Neural cell (in vitro differentiated cells): ENCODE data around the gene PDAP1. TPM values are rescaled to one million over a fixed set of nuclear protein-coding genes. Genes with fewer than 3 reads are reported as not detected.

Source experiments
- H2AFZ ChIP-seq: fragments of 200-600, 300-800 bp; sonication (generic), shearing (Covaris generic); 2 replicates; pipeline ENCODE4 v1.6.0; 2014; ENCODE audit warnings: low read depth, mild to moderate bottlenecking, antibody characterized with exemption, low read length, moderate library complexity
- H3F3A ChIP-seq: fragments of 200-600 bp; shearing (Covaris generic); 2 replicates; pipeline ENCODE4 v1.6.1; 2016; ENCODE audit warnings: mild to moderate bottlenecking, moderate library complexity, mixed read lengths, antibody characterized with exemption, low read length; ENCODE audit not compliant: insufficient read depth, poor library complexity, severe bottlenecking
- H3K27ac ChIP-seq: fragments of 200-600, 300-800 bp; sonication (generic), shearing (Covaris generic); 2 replicates; pipeline ENCODE4 v1.5.1; 2014; ENCODE audit warnings: mild to moderate bottlenecking, low read length, moderate library complexity
- H3K27me3 ChIP-seq: fragments of 300-800, 200-600 bp; sonication (generic), shearing (Covaris generic); 2 replicates; pipeline ENCODE4 v1.6.0; 2014; ENCODE audit warnings: mild to moderate bottlenecking, low read depth, low read length, moderate library complexity; ENCODE audit not compliant: insufficient read depth
- H3K36me3 ChIP-seq: fragments of 300-800, 200-600 bp; sonication (generic), shearing (Covaris generic); 2 replicates; pipeline ENCODE4 v1.5.1; 2014; ENCODE audit warnings: mild to moderate bottlenecking, antibody characterized with exemption, low read length, moderate library complexity; ENCODE audit not compliant: insufficient read depth
- H3K4me2 ChIP-seq: fragments of 300-800, 200-600 bp; sonication (generic), shearing (Covaris generic); 2 replicates; pipeline ENCODE4 v1.6.0; 2014; ENCODE audit warnings: mild to moderate bottlenecking, low read length
- H3K4me3 ChIP-seq: fragments of 300-800, 200-600 bp; sonication (generic), shearing (Covaris generic); 2 replicates; pipeline ENCODE4 v1.5.1; 2014; ENCODE audit warnings: mild to moderate bottlenecking, low read length, moderate library complexity
- H3K79me2 ChIP-seq: fragments of 200-600 bp; shearing (Covaris generic); replicated peaks from 2 replicates; pipeline ENCODE4 v1.6.0; 2014; ENCODE audit warnings: mild to moderate bottlenecking, low read length, moderate library complexity; ENCODE audit not compliant: insufficient read depth
- H3K9ac ChIP-seq: fragments of 300-800, 200-600 bp; sonication (generic), shearing (Covaris generic); 2 replicates; pipeline ENCODE4 v1.6.1; 2016; ENCODE audit warnings: mild to moderate bottlenecking, low read length, mixed read lengths
- H3K9me2 ChIP-seq: fragments of 200-600 bp; shearing (Covaris generic); 2 replicates; pipeline ENCODE4 v1.6.1; 2016; ENCODE audit warnings: mild to moderate bottlenecking, low read length, mixed read lengths; ENCODE audit not compliant: insufficient read depth
- H3K9me3 ChIP-seq: fragments of 200-600, 300-800 bp; sonication (generic), shearing (Covaris generic); 2 replicates; pipeline ENCODE4 v1.6.1; 2016; ENCODE audit warnings: mild to moderate bottlenecking, mixed run types, low read length, moderate library complexity, mixed read lengths
- H4K20me1 ChIP-seq: fragments of 200-600 bp; shearing (Covaris generic); 2 replicates; pipeline ENCODE4 v1.6.1; 2016; ENCODE audit warnings: mild to moderate bottlenecking, mixed run types; ENCODE audit not compliant: insufficient read depth
- EP300 ChIP-seq: fragments of 450-650 bp; conservative IDR thresholded peaks from 2 replicates; pipeline ENCODE4 v1.6.1; 2014; ENCODE audit warnings: antibody characterized with exemption, mild to moderate bottlenecking, moderate library complexity; ENCODE audit not compliant: poor library complexity, severe bottlenecking
- EZH2 ChIP-seq: fragments of 200-600, 300-800 bp; shearing (Covaris generic), sonication (generic); IDR thresholded peaks from 2 replicates; pipeline ENCODE4 v1.6.1; 2014; ENCODE audit warnings: antibody characterized with exemption, low read length, borderline replicate concordance, mild to moderate bottlenecking; ENCODE audit not compliant: insufficient read depth, poor library complexity, severe bottlenecking
- MXI1 ChIP-seq: fragments of 450-650 bp; conservative IDR thresholded peaks from 2 replicates; pipeline ENCODE4 v1.6.1; 2014; ENCODE audit warnings: antibody characterized with exemption, mild to moderate bottlenecking; ENCODE audit not compliant: poor library complexity, severe bottlenecking
- POLR2AphosphoS5 ChIP-seq: IDR thresholded peaks from 2 replicates; pipeline ENCODE4 v1.6.1; 2012
- RAD21 ChIP-seq: fragments of 450-650 bp; conservative IDR thresholded peaks from 2 replicates; pipeline ENCODE4 v1.6.1; 2014; ENCODE audit warnings: antibody characterized with exemption, mild to moderate bottlenecking, moderate library complexity
- SMC3 ChIP-seq: fragments of 450-650 bp; conservative IDR thresholded peaks from 2 replicates; pipeline ENCODE4 v1.6.1; 2014; ENCODE audit warnings: antibody characterized with exemption, mild to moderate bottlenecking, moderate library complexity; ENCODE audit not compliant: poor library complexity
- TAF1 ChIP-seq: IDR thresholded peaks from 2 replicates; pipeline ENCODE4 v1.6.1; 2012; ENCODE audit warnings: low read depth
- polyA plus RNA-seq: library from polyadenylated mRNA; depleted of rRNA; stranded (reverse); fragments of >200 nt; gene quantifications from 2 replicates; pipeline ENCODE4 v1.2.3, GENCODE V29; 2014
- TF ChIP-seq, protein P1 (sequence below): IDR thresholded peaks from 2 replicates; pipeline ENCODE4 v1.6.1; 2012; ENCODE audit warnings: borderline replicate concordance
- TF ChIP-seq, protein P2 (sequence below): fragments of 450-650 bp; IDR thresholded peaks from 2 replicates; pipeline ENCODE4 v1.5.1; 2014; ENCODE audit warnings: antibody characterized with exemption, mild to moderate bottlenecking, moderate library complexity; ENCODE audit not compliant: poor library complexity, severe bottlenecking

PDAP1 gene
- polyA plus RNA-seq, 1 donor from 2014 or later: 185 TPM

DNA sequence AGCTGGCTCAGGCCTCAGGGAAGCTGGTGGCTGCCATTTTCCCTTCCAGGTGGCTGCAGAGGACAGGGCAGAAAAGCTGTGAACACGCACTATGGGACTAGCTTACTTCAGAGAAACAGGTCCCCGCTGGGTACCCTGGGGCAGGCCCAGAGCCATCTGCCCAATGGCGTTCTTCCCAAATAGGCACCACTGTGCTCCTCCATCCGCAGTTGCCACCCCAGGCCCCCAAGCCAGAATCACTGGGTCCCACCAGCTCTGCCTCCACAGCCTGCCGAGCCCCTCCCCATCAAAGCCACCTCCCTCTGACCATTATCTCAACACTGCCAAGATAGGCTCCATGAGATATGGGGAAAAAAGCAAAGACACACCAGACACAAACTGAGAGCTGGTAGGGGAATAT lies 11.8 kb upstream of the PDAP1 start:
- Histone ChIP-seq H3F3A (no peaks in the 10 kb centered on the region), H3K27ac (no peak overlapping the region), H3K79me2 (no peaks in the 10 kb centered on the region), H2AFZ (no peak overlapping the region), H4K20me1 (no peaks in the 10 kb centered on the region), H3K4me2 (no peak overlapping the region), H3K36me3 (no peaks in the 10 kb centered on the region), H3K4me3 (no peak overlapping the region), H3K9me2 (no peaks in the 10 kb centered on the region), H3K9me3 (no peaks in the 10 kb centered on the region), H3K27me3 (no peaks in the 10 kb centered on the region), H3K9ac (no peak overlapping the region)
- TF ChIP-seq EZH2: no peak
- TF ChIP-seq RAD21: no peak
- no peak for TF ChIP-seq MXI1

DNA sequence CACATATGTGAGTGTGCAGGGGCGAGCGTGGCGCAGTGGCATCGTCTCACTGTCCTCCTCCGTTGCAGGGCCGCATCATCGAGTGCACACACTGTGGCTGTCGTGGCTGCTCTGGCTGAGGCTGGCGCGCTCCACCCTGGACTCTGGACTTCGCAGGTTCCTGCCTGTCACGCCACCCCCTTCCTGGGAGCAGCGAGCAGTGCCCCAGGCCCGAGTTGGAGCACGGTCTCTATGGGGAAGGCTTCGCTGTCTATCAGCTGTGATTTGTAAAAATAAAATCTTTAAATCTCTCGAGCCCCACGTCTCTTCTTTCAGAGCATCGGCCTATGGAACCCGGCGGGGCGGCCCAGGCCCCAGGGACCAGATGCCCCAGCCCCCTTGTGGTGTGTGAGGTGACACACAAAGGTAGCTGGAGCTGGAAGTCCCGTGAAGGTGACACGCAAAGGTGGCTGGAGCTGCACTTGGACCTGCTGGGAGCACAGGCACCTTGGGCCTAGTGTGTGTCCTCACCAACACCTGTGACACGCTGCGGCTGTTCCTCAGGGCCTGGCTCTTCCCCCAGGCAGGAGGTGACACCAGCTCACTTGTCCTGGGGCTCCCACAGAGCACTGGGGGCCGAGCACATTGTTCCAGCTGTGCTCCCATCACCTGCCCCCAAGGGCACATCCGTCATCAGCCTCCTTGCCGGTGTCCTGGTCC lies 11.1 kb upstream of the PDAP1 start:
- no peaks in the 10 kb centered on the region for H3K9me2 ChIP-seq
- no peaks in the 10 kb centered on the region for H3F3A ChIP-seq
- no peaks in the 10 kb centered on the region for H3K27me3 ChIP-seq
- no peaks in the 10 kb centered on the region for H3K9me3 ChIP-seq
- no peak overlapping the region for H3K27ac ChIP-seq
- TF ChIP-seq TAF1 (no peak), POLR2AphosphoS5 (no peak), RAD21 (no peak)
- H3K79me2 ChIP-seq: no peaks in the 10 kb centered on the region
- no peaks in the 10 kb centered on the region for H3K36me3 ChIP-seq
- no peak overlapping the region for H3K4me3 ChIP-seq
- no peaks in the 10 kb centered on the region for H4K20me1 ChIP-seq
- H3K4me2 ChIP-seq: no peak overlapping the region
- no peak overlapping the region for H3K9ac ChIP-seq
- no peak overlapping the region for H2AFZ ChIP-seq

DNA sequence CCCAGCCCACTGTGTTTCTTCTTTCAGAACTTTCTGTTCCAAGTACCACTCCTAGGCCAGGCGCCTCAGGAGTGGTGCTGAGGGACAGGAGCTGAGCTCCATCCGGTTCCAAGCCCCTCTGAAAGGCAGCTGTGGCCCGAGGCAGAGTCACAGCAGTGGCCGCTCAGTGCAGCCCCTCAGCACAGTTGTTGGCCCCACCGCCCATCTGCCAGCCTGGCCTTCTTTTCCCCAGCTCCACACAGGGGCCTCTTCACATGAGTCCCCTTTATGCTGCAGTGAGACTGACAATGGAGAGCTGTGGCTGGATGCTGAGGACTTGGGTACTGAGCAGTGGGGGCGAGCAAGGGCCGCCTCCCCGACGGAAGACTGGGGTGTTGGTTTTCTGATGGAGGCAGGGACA lies 9.9 kb upstream of the PDAP1 start:
- H3K27ac ChIP-seq: no peak overlapping the region
- no peaks in the 10 kb centered on the region for H3K27me3 ChIP-seq
- no peak overlapping the region for H3K4me3 ChIP-seq
- no peaks in the 10 kb centered on the region for H3K36me3 ChIP-seq
- H2AFZ ChIP-seq: no peak overlapping the region
- TF ChIP-seq, protein P1, sequence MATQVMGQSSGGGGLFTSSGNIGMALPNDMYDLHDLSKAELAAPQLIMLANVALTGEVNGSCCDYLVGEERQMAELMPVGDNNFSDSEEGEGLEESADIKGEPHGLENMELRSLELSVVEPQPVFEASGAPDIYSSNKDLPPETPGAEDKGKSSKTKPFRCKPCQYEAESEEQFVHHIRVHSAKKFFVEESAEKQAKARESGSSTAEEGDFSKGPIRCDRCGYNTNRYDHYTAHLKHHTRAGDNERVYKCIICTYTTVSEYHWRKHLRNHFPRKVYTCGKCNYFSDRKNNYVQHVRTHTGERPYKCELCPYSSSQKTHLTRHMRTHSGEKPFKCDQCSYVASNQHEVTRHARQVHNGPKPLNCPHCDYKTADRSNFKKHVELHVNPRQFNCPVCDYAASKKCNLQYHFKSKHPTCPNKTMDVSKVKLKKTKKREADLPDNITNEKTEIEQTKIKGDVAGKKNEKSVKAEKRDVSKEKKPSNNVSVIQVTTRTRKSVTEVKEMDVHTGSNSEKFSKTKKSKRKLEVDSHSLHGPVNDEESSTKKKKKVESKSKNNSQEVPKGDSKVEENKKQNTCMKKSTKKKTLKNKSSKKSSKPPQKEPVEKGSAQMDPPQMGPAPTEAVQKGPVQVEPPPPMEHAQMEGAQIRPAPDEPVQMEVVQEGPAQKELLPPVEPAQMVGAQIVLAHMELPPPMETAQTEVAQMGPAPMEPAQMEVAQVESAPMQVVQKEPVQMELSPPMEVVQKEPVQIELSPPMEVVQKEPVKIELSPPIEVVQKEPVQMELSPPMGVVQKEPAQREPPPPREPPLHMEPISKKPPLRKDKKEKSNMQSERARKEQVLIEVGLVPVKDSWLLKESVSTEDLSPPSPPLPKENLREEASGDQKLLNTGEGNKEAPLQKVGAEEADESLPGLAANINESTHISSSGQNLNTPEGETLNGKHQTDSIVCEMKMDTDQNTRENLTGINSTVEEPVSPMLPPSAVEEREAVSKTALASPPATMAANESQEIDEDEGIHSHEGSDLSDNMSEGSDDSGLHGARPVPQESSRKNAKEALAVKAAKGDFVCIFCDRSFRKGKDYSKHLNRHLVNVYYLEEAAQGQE: no peak
- no peak for TF ChIP-seq RAD21
- TF ChIP-seq, protein P2, sequence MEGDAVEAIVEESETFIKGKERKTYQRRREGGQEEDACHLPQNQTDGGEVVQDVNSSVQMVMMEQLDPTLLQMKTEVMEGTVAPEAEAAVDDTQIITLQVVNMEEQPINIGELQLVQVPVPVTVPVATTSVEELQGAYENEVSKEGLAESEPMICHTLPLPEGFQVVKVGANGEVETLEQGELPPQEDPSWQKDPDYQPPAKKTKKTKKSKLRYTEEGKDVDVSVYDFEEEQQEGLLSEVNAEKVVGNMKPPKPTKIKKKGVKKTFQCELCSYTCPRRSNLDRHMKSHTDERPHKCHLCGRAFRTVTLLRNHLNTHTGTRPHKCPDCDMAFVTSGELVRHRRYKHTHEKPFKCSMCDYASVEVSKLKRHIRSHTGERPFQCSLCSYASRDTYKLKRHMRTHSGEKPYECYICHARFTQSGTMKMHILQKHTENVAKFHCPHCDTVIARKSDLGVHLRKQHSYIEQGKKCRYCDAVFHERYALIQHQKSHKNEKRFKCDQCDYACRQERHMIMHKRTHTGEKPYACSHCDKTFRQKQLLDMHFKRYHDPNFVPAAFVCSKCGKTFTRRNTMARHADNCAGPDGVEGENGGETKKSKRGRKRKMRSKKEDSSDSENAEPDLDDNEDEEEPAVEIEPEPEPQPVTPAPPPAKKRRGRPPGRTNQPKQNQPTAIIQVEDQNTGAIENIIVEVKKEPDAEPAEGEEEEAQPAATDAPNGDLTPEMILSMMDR: no peak
- no peak for TF ChIP-seq EP300
- no peak for TF ChIP-seq MXI1
- TF ChIP-seq EZH2: no peak
- TF ChIP-seq POLR2AphosphoS5: no peak
- no peak for TF ChIP-seq SMC3
- no peak for TF ChIP-seq TAF1
- peaks cover 1% of the 10 kb centered on the region for H3K79me2 ChIP-seq
- H3F3A ChIP-seq: no peaks in the 10 kb centered on the region
- H3K9me2 ChIP-seq: no peaks in the 10 kb centered on the region
- no peak overlapping the region for H3K4me2 ChIP-seq
- no peaks in the 10 kb centered on the region for H3K9me3 ChIP-seq
- H3K9ac ChIP-seq: no peak overlapping the region
- H4K20me1 ChIP-seq: no peaks in the 10 kb centered on the region
